ENCODE measurements around the gene NEDD4L.
"Not testable (repeated sequence)": the region's sequence is repeated elsewhere in the genome, so short reads cannot be mapped to it uniquely, and the experiment has no call there.

NEDD4L gene

DNA sequence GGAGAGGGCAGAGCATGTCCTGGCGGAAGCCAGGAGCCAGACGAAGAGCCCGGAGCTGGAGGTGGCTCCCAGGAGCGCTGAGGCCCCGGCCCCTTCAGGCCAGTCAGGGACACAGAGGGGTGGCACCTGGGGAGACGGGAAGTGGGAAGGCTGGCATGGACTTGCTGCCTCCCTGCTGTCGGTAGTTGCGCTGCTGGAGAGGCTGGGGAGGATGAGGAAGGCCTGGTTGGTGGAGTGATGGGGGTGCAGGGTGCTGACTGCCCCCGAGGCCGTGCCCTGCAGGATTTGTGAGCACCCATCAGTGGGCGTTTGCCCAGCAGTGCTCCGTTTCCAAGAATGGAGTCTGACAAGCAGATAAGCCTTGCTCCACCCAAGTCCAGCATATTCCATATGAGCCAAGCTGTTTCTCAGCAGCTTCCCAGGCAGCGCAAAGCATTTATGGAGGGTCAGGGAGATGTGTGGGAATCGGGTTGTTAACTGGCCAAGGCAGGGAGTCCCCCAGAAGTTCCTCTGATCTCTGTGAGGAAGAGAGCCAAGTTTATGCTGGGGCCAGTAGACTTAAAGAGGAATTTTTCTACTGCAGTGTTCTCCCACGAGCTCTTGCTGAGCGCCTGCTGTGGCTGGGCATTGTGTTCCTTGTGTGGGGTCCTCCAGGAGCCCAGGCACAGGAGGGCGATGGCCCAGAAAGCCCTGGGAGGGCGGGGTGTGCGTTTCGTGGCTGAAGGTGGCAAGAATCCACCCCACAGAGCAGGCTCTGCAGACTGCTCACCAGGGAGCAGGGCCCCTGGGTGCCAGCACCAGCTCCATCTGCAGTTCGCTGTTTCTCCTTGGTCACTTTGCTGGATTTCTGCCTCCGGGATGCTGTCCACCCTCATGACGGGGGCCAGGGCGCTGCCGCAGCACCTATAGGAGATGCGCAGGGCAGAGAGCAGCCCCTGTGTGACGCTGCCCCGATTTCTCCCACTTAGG, 334.7 kb downstream of the NEDD4L start:
- DNase-seq (ENCODE audit: low read depth) = no peak

DNA sequence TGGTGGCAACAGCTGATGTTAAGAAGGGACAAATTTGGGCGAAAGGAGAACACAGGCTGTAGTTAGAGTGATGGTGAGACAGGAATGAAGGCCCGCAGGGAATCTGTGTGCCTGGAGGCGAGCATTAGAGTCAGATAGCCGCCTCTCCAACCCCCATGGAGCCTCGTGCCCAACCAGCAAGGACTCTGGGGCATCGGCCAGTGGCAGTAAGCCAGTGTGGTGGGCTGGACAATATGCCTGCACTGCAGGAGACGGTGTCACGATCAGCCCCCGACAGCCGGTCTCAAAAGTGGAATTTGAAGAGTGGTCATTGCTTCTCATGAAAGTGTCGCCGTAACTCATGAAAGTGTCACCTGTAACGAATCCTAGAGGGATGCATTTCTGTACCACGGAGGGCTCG, 335.4 kb downstream of the NEDD4L start:
- no peak for DNase-seq (ENCODE audit: low read depth)

DNA sequence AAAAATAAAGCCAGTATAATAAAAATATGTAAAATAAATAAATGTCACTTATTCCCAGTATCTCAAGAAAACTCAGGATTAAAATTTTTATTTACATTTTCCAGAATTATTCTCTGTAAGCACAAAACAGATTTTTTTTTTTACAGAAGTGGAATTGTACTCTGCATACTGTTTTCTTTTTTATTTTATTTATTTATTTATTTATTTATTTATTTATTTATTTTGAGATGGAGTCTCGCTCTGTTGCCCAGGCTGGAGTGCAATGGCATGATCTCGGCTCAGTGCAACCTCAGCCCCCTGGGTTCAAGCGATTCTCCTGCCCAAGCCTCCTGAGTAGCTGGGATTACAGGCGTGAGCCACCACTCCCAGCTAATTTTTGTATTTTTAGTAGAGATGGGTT, 336.1 kb downstream of the NEDD4L start:
- not testable (repeated sequence) for DNase-seq (ENCODE audit: low read depth)

DNA sequence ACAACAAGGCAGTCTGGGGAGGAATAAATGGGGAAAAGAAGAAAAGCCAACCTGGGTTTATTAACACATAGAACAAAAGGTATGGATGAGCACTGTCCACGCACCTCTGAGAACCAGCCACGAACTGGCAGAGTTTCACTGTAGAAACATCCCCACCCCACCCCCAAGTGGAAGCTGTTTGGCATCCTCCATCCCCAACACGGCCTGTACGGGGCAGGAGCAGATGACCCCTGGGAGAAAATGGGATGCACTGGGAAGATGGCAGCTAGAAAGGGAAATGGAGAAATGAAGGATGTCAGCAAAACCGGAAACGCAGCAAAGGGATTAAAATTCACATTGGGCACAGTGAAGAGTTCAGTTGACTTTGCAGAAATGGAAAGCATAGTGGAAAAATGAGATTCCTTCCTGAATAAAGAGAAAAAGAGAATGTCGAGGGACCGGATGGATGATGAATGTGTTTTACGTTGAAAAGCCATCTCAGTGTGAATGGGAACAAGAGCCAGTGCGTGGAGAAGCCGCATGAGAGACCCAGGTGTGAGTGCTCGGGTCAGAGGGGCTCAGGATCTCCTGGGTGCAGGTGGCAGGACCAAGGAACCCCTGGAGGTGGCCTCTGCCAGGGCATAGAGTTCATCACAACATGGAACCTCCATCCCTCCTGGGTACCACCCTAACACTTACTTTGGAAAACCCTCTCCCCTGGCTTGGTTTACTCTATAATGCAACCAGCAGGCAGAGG, 337.8 kb downstream of the NEDD4L start:
- no peak for DNase-seq (ENCODE audit: low read depth)

DNA sequence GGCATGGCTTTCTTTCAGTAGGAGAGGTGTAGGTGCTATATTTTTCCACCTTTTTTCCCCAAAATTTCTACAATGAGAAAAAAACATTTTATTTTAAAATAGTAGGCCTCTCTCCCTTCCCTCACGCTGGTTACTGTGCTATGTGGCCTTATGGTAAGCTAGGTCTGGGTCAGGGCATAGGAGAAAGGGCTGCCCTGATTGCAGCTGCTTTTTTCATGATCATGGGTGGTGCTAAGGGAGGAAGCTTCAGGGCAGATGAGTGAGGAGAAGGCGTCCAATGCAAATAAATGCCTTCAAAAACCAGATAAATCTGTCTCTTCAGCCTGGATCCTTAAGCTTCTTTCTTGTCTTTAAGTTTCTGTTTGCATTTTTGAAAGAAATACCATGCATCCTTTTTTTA, 338.4 kb downstream of the NEDD4L start:
- no peak for DNase-seq (ENCODE audit: low read depth)

DNA sequence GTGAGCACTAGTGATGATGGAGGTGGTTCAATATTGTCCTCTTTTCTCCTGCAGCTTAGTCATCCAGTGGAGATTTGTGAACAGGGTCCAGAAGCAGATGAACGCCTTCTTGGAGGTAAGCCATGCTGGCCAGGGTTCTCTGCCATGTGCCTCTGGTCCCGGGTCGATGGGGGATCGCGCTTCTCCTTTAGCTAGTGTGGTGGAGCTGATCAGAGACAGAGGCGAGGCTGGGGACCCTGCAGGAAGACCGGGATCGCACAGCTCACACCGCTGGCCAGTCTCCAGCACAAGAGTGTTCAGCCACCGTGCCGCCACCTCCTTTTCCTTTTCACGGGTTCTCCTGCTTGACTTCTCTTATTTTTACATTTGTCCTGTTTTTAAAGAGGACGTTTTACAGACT, 341.4 kb downstream of the NEDD4L start:
- DNase-seq (ENCODE audit: low read depth) = no peak

DNA sequence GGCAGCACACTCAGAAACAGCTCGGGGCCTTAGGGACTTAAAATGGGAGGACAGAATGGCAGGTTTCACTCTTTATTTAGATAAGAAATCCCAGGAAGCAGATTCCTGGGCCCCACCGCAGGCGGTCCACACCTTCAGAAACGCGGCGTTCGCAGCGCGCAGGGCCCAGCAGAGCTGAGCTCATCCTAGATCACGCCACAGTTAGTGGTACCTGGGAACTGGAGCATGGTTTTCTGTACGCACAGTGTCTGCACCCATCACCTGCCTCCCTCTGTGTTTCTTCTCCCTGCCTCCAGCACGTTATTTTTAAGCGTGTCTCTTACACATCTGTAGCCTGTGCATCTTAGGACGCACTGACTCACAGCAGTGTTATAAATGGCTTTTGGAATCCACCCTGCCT, 342.8 kb downstream of the NEDD4L start:
- no peak for DNase-seq (ENCODE audit: low read depth)

DNA sequence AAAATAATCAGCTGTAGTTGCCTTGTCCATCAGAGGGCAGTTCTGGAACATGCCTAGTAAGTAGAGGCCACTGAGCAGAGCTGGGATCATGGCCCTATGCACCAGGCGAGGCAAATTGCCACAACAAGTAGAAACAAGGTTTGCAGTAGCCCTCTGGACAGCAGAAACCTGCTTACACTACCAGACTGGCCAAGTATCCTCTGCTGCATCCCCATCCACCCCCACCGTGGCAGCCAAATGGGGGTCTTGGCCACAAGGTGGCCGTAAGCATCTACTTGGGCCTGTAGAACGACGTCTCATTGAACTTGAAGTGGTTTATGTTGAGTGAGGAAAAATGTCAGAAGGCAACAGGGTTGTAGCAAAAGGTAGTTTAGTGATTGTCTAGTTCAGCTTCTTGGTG, 343.7 kb downstream of the NEDD4L start:
- no peak for DNase-seq (ENCODE audit: low read depth)

DNA sequence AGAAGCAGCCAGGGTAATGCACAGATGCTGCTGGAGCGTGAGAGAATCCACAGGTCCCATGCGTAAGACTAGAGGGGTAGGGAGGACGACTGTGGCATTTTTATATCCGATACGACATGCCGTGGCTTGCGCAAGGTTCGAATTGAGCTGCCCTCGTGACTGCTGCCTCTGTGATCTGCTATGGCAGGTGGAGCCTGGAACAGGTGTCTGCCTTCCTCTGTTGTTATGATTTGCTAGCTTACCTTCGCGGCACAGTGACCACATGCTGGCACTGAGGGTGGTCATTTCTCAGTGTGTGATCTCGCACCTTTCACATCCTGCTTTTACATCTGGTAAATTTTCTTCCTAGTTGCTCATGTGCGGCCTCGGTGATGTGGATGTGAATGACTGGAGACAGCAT, 344.7 kb downstream of the NEDD4L start:
- DNase-seq (ENCODE audit: low read depth) = no peak

DNA sequence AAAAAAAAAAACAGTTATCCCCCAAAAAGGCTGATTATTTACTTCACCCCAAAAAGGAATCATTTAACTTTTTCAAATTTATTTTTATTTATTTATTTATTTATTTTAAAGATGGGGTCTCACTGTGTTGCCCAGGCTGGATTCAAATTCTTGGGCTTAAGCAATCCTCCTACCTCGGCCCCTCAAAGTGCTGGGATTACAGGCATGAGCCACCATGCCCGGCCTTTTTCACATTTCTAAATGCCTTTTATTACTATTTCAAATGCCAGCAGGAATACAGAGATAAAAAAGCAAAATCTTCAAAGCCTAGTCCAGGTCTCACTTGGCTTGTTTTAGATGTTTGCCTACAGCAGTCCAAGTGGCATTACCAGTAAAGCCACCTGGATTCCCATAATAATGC, 345.7 kb downstream of the NEDD4L start:
- no peak for DNase-seq (ENCODE audit: low read depth)

DNA sequence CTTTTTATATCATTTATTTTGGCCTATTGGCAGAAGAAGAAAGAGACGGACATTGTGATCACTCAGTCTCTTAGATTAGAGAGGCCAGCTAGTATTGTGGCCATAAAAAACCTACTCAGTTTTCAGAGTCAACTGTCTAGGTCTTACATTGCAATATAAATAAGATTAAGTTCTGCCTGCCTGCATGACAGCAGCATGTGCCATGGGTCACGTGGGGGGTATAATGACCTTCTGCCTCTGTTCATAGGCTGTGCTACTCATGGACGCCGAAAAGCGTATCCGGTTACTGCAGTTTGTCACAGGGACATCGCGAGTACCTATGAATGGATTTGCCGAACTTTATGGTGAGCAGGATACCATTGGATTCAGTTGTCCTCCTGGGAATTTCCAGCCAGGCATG, 346.4 kb downstream of the NEDD4L start:
- no peak for DNase-seq (ENCODE audit: low read depth)

DNA sequence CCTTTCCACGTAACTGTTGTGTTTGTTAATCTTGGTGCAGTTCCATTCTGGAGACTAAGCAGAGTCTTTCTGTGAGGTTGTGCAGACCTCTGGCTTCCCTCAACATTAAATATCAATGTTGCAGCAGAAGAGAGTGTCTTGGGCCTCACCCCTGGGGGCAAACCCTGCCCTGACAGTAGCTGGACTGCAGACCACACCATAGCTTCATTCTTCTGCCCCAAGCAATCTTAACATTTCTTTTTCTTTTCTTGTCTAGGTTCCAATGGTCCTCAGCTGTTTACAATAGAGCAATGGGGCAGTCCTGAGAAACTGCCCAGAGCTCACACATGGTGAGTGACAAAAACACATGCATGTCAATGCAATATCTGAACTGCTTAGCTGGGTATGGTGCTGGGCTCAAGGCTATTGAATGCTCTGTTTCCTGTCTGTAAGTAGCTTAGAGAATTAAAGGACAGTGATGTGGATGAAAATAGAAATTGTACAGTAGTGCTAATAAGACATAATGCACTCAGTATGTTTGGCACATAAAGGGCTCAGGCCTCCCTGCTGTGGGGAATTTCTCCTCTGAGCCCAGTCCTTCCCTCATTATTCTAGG, 347.3 kb downstream of the NEDD4L start:
- DNase-seq (ENCODE audit: low read depth) = no peak

DNA sequence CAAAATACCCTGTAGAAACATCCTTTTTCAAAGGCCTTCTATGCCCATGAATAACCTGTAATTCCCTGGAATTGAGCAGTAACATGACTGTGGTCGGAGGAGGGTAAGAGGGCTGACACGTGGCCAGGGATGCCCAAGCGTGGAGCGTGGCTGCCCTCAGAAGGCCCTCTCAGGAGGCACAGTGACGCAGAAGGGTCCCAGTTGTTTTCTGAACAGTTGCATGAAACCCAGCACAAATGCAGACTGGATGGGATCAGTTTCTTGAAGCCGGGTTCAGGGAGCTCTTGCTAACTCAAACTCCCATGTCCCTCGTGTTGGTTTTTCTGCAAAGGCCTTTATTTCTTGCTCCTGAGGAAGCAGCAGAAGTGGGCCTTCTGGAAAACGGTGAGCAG, 347.9 kb downstream of the NEDD4L start:
- DNase-seq (ENCODE audit: low read depth) = no peak

DNA sequence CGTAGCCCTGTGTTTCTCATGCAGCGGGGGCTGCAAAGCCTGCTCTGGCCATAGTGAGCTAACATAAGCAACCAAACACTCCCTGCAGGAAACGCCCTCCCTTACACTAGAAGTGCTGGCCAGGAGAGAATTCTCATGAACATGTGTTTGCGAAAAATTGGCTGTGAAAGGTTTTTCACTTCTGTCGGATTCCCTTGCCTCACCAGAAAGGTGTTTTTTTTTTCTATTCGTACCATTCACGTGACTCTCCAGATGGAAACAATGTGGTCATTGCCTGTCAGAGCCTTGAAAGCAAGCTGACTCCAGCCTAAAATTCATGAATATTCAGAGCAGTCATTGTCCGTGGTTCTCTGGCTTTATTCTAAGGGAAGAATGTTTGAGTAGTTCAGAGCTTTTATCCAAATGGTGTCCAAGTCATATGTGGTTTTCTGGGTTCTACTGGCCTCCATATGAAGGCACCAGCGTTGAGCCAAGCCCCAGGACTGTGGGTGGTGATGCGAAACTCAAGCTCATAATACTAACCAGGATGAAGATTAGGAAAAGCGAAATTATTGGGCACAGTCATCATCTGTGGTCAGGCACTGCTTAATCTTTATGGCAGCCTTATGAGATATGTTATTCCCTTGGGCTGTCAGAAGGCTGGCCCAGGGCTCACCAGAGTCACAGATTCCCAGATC, 348.4 kb downstream of the NEDD4L start:
- DNase-seq (ENCODE audit: low read depth) = peak; percentile 18

DNA sequence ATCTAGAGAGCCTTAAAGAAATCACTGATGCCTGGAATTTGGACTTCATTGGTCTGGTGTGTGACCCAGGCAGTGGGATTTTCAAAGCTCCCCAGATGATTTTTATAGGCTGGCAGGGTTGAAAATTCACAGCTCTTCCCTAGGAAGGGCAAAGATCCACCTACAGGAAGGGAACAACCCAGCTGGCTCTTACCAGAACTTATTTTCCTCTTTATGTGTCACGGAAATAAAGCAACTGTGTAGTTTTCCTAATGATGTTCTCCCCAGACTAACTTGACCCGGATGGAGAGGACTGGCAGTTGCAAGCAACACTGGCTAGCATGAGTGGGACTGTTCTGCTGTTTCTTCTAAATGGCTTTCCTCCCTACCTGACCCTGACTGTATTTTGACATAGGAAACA, 349.3 kb downstream of the NEDD4L start:
- no peak for DNase-seq (ENCODE audit: low read depth)

DNA sequence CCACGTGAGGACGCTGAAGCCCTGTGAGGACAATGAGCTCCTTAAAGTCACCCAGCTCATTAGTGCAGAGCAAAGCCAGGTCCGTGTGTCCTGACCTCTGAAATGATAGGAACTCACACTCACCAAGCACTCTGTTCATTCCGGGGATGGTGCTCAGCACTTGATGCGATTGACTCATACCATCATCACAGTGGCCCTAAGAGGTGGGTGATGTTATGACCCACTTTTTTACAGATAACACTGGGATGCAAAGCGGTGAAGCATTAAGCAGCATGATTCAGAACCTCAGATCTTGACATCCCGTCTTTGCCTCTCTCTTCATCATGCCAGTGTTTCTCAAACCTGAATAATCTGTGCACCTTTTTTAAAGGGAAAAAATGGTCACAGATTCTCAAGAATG, 350.0 kb downstream of the NEDD4L start:
- no peak for DNase-seq (ENCODE audit: low read depth)

DNA sequence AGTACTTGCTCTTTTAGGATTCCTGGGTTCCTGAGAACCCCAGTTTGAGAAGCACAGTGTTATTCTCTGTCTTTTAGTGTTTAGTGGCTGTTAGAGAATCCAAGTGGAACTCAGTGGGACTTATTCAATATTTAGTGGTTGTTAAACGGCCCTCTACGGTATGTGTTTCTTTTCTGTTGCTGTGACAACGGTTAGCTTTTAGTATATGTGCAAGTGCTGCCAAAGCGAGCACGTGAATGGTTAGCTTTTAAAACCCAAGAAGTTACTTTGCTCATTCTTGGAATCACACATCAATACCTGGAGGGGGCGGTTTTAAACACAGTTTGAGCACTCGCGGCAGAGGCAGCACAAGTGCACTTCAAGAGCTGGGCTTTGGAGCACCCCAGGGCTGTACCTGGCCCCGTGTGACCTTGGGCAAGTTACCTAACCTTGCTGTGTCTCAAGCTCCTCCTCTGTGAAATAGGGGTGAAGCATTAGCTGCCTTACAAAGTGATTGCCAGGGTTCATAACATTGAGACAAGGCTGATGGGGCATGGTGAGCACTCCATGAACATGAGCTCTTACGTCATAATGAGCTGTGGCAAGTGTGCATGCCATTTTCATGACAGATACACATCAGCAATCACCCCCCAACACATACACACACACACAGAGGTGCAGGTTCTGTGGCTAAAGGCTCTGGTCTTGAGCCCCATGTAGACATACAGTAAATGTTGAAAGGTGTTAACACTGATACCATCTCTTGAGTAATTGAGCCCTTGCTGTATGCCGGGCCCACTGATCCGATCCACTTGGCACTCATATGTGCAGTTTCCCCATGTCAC, 350.8 kb downstream of the NEDD4L start:
- no peak for DNase-seq (ENCODE audit: low read depth)

DNA sequence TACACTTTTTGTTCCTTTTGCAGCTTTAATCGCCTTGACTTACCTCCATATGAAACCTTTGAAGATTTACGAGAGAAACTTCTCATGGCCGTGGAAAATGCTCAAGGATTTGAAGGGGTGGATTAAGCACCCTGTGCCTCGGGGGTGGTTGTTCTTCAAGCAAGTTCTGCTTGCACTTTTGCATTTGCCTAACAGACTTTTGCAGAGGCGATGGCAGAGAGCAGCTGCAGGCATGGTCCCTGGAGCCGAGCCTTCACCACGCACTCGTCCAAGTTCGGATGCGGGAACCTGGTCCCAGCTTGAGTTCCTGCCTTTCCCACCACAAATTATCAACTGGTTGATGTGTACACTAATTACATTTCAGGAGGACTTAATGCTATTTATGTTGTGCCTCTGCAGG, 352.1 kb downstream of the NEDD4L start:
- DNase-seq (ENCODE audit: low read depth) = no peak

DNA sequence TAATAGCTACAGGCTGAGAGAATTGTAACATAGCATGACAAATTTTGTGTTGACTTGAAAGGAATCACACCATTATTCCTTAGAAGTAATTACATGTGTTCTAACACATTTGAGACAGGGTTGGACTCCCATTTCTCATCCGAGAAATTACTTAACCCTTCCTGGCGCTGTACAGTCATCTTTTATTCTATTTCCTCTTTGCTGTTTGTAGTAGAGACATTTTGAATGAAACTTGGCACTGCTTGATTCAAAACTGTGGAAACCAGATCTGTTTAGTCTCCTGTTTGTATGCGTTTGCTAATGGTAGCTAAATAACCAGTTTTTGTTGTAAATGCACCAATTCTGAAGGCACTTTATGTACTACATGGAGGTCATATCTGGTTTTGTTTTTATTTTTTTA, 352.9 kb downstream of the NEDD4L start:
- DNase-seq (ENCODE audit: low read depth) = no peak

DNA sequence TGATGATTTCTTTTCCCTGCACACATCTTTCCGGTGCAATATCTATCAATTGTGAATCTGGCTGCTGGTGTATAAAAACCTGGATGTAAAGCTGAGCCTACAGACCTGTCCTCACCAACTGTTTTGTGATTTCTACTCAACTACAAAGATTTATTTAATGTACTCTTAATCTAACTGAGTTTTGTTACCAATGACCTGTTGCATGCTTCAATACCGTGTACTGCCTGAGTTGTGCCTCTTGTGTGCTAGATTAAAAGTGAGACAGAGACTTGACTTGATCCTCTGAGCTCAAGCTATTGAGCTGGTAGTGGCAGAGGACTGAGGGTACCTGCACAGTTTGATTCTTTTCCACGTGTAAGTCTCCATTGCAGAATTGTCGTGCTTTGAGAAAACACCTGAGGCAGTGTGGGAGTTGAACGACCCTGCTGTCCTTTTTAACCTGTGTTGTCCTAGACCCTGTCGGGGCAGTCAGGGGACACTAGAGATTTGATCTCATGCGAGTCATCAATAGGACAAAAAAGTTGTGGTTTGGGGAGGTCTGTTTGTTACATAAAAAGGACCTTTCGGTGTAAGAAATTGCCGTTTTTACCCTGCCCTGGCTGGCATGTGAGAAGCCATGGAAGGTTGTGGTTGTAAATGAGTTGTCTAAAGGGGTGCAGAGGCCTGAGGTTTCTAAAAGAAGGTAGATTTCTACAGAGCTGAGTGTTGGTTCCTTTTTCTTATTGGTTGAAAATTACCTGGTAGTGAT, 353.5 kb downstream of the NEDD4L start:
- no peak for DNase-seq (ENCODE audit: low read depth)
